Testis (tissue), 3 donors: ENCODE data around the gene CHCHD3. TPM values are rescaled to one million over a fixed set of nuclear protein-coding genes. Genes with fewer than 3 reads are reported as not detected.

ENCODE experiments used
- DNase-seq: peaks from one replicate; pipeline ENCODE4 v3.0.0-alpha.2; 2019
- H3K27ac ChIP-seq, 2 donors: fragments of 200-600 bp; sonication (generic); one replicate each; pipeline ENCODE4 v1.5.1; 2019
- H3K27me3 ChIP-seq: fragments of 200-600 bp; sonication (generic); one replicate; pipeline ENCODE4 v1.5.1; 2019
- H3K36me3 ChIP-seq: fragments of 200-600 bp; sonication (generic); one replicate; pipeline ENCODE4 v1.5.1; 2017; ENCODE audit warnings: low read depth; ENCODE audit errors: missing control alignments
- H3K4me1 ChIP-seq: fragments of 200-600 bp; sonication (generic); one replicate; pipeline ENCODE4 v1.5.1; 2019
- H3K4me3 ChIP-seq, 2 donors: fragments of 200-600 bp; sonication (generic); one replicate each; pipeline ENCODE4 v1.5.1; 2017 to 2019
- H3K9me3 ChIP-seq: fragments of 200-600 bp; sonication (generic); one replicate; pipeline ENCODE4 v1.5.1; 2017
- POLR2A ChIP-seq: fragments of 450-650 bp; IDR thresholded peaks from one replicate; pipeline ENCODE4 v1.6.1; 2017; ENCODE audit warnings: antibody characterized with exemption, mild to moderate bottlenecking, moderate library complexity
- WGBS, 2 donors: methylation state at CpG; one replicate each; pipeline ENCODE4 v1.1.5; 2018; 5-methylcytosine and 5-hydroxymethylcytosine counted together
- intact Hi-C: fragments of 100-400 bp; cut with DNase I; formaldehyde crosslinking; loops from one replicate; pipeline ENCODE4 v1.15.1; 2023; ENCODE audit warnings: low total_unique reads
- polyA plus RNA-seq: library from polyadenylated mRNA; stranded (reverse); fragments of 350-450 nt; fragmentation: Illumina TruSeq; extraction: RNeasy Lipid Tissue Mini Kit (QIAGEN cat#74804); gene quantifications from one replicate; pipeline ENCODE4 v1.2.3, GENCODE V29; 2014; ENCODE audit warnings: low read depth, low replicate concordance; ENCODE audit not compliant: insufficient read depth
- total RNA-seq, 2 donors: library from RNA; depleted of rRNA; stranded (reverse); fragments of >200 nt; gene quantifications; one replicate each; pipeline ENCODE4 v1.2.3, GENCODE V29; 2016
- TF ChIP-seq, protein P1 (sequence below), 3 experiments: fragments of 450-650 bp in 2 of 3; fragments of 200-600 bp in 1 of 3; sonication (generic) in 1 of 3; IDR thresholded peaks; one replicate each; pipeline ENCODE4 v1.5.1; 2016 to 2019; ENCODE audit warnings: antibody characterized with exemption in 3 of 3, mild to moderate bottlenecking in 2 of 3, moderate library complexity in 1 of 3

The CHCHD3 gene
- total and polyA plus RNA-seq, 3 donors from 2014 or later: 44.0 to 53.0 (median 47.9) TPM

DNA sequence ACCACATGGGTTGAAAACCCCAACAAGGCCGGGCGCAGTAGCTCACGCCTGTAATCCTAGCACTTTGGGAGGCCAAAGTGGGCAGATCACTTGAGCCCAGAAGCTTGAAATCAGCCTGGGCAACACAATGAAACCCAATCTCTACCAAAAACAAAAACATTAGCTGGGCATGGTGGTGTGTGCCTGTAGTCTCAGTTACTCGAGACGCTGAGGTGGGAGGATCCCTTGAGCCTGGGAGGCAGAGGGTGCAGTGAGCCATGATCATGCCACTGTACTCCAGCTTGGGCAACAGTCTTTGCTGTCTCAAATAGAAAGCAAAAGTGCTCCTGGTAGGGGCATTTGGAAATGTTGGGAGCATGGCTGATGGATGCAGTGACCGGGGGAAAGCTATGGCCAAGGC is 296.0 kb downstream of the CHCHD3 start:
- no peaks in the 10 kb centered on the region for H3K27me3 ChIP-seq
- H3K27ac ChIP-seq: no peak overlapping the region
- no peak for TF ChIP-seq POLR2A
- TF ChIP-seq, protein P1, sequence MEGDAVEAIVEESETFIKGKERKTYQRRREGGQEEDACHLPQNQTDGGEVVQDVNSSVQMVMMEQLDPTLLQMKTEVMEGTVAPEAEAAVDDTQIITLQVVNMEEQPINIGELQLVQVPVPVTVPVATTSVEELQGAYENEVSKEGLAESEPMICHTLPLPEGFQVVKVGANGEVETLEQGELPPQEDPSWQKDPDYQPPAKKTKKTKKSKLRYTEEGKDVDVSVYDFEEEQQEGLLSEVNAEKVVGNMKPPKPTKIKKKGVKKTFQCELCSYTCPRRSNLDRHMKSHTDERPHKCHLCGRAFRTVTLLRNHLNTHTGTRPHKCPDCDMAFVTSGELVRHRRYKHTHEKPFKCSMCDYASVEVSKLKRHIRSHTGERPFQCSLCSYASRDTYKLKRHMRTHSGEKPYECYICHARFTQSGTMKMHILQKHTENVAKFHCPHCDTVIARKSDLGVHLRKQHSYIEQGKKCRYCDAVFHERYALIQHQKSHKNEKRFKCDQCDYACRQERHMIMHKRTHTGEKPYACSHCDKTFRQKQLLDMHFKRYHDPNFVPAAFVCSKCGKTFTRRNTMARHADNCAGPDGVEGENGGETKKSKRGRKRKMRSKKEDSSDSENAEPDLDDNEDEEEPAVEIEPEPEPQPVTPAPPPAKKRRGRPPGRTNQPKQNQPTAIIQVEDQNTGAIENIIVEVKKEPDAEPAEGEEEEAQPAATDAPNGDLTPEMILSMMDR (IDR thresholded peaks at IDR 0.05): no peak
- H3K4me1 ChIP-seq: no peaks in the 10 kb centered on the region
- H3K9me3 ChIP-seq: no peaks in the 10 kb centered on the region
- WGBS, 2 donors: 94% methylated on average over 6 of the region's 6 CpGs
- intact Hi-C loops: no loop called here
- no peaks in the 10 kb centered on the region for H3K36me3 ChIP-seq
- H3K4me3 ChIP-seq: no peak overlapping the region
- no peak for DNase-seq

DNA sequence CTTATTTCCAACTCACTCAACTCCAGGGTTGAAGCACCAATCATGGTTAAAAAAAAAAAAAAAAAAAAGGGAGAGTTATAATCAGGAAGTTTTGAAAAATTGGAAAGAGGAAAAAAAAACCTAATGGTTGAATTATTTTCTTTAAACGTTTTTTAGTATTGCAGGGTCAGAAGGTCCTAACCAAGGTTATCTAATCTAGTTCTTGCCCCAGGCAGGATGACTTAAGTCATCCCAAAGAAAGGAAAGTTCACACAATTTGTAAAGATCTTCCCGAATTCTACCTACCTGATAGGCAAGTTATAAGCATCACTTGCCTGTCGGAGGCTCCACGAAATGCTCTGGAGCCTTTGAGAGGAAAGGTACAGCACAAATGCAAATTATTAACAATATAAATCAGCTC is 297.5 kb downstream of the CHCHD3 start:
- DNase-seq: no peak
- Histone ChIP-seq H3K27me3 (no peaks in the 10 kb centered on the region), H3K27ac (no peak overlapping the region), H3K4me1 (no peaks in the 10 kb centered on the region), H3K4me3 (no peak overlapping the region), H3K36me3 (no peaks in the 10 kb centered on the region), H3K9me3 (no peaks in the 10 kb centered on the region)
- 79 to 83% methylated on average over 4 of the region's 4 CpGs for WGBS, 2 donors
- TF ChIP-seq, protein P1 (IDR thresholded peaks at IDR 0.05): no peak
- no peak for TF ChIP-seq POLR2A
- intact Hi-C loops: no loop called here

DNA sequence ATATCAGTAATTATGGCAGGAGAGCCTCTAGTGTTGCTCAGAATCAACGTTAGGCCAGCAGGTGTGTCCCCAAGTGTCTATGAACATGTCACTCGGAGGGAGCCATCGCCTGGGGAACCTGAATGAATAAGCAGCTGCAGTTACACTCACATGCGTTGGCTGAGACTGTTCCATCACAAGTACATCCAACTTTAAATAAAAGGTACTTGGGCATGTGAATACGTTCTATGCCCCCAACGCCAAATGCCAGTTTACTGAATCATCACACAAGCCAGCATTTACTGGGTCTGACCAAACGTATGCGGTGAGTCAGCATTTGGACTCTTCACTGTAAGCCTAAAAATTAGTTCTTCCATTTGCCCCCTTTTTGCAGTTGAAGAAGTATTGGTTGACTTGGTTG is 298.1 kb downstream of the CHCHD3 start:
- TF ChIP-seq, protein P1 (IDR thresholded peaks at IDR 0.05): no peak
- TF ChIP-seq POLR2A: no peak
- Histone ChIP-seq H3K4me3 (no peak overlapping the region), H3K36me3 (no peaks in the 10 kb centered on the region), H3K9me3 (no peaks in the 10 kb centered on the region), H3K27ac (no peak overlapping the region), H3K27me3 (no peaks in the 10 kb centered on the region), H3K4me1 (no peaks in the 10 kb centered on the region)
- intact Hi-C loops: no loop called here
- no peak for DNase-seq
- WGBS, 2 donors: 90 to 93% methylated on average over 8 of the region's 8 CpGs

DNA sequence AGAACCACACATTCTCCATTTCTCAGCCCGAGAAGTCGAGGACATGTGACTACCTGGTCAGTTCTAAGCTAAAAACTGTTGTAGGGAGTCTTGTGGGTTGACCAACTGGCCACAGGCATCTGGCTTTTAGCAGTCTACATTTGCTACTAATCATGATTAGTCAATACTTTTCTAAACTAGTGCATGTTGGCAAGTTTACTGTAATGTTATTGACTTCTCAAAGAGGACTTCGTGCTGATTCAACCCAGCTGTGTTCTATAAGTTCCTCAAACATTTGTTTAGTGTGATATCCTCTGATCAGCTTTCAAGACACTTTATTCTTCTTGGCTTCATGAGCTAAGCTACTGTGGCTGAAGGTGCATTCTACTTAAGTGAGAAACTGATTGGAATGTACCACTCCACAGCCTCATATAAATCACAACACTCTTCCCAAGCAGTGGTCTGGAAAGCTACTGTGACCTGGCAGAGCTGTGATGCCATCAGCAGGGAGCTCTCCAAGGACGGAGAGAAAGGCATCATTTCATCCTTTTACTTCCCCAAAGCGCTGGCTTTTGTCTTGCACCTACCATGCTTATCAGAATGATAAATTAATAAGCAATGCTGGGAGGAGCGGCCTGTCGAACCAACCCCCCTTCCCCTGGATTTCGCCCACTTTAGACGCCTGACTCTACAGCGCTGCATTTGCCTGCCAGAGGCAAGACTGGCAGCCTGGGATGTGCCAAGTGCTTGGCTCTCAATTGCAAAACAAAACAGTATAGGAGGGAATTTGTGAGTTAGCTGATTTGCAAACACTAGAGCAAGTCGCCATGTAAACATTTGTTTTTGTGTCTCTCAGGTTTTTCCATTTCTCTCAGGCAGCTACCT is 298.9 kb downstream of the CHCHD3 start:
- intact Hi-C loops: no loop called here
- WGBS, 2 donors: 88 to 96% methylated on average over 11 of the region's 11 CpGs
- Histone ChIP-seq H3K4me1 (no peaks in the 10 kb centered on the region), H3K27me3 (no peaks in the 10 kb centered on the region), H3K9me3 (no peaks in the 10 kb centered on the region), H3K27ac (no peak overlapping the region), H3K4me3 (no peak overlapping the region), H3K36me3 (no peaks in the 10 kb centered on the region)
- no peak for DNase-seq
- TF ChIP-seq POLR2A: no peak
- TF ChIP-seq, protein P1 (IDR thresholded peaks at IDR 0.05): no peak

DNA sequence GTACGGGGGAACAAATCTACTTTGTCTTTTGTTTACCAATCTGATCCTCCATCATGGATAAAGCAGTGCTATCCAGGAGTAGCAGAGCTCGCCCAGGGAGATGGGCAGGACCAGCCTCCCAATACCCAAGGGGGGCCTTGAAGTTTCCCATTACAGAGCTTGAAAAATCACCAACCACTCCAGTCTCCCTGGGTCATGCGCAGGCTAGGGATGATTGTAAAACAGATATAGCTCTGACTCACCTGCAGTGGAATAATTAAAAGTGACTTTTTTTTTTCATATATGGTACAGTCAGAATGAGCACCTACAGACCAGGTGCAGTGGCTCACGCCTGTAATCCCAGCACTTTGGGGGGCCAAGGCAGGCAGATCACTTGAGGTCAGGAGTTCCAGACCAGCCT is 301.1 kb downstream of the CHCHD3 start:
- intact Hi-C loops: no loop called here
- no peaks in the 10 kb centered on the region for H3K27me3 ChIP-seq
- no peak for TF ChIP-seq POLR2A
- TF ChIP-seq, protein P1 (IDR thresholded peaks at IDR 0.05): no peak

More for the DNA sequence above, 301.1 kb downstream of the CHCHD3 start:
- Histone ChIP-seq H3K4me1 (no peaks in the 10 kb centered on the region), H3K36me3 (no peaks in the 10 kb centered on the region), H3K9me3 (no peaks in the 10 kb centered on the region), H3K27ac (no peak overlapping the region), H3K4me3 (no peak overlapping the region)
- WGBS, 2 donors: 95% methylated on average over 4 of the region's 4 CpGs
- DNase-seq: no peak
